NB4 (cell line): Measurements from ENCODE around the gene ZNF276.

ENCODE experiments used
- POLR2A ChIP-seq: IDR thresholded peaks from 2 replicates; pipeline ENCODE4 v1.6.1; 2011; ENCODE audit warnings: mild to moderate bottlenecking; ENCODE audit not compliant: insufficient read length; ENCODE audit errors: extremely low read depth
- TF ChIP-seq, protein P1 (sequence below): IDR thresholded peaks from one replicate; pipeline ENCODE4 v1.5.1; 2012; ENCODE audit warnings: low read depth, low read length
- TF ChIP-seq, protein P2 (sequence below): IDR thresholded peaks from 2 replicates; pipeline ENCODE4 v1.6.1; 2011; ENCODE audit warnings: low read depth, low read length

DNA sequence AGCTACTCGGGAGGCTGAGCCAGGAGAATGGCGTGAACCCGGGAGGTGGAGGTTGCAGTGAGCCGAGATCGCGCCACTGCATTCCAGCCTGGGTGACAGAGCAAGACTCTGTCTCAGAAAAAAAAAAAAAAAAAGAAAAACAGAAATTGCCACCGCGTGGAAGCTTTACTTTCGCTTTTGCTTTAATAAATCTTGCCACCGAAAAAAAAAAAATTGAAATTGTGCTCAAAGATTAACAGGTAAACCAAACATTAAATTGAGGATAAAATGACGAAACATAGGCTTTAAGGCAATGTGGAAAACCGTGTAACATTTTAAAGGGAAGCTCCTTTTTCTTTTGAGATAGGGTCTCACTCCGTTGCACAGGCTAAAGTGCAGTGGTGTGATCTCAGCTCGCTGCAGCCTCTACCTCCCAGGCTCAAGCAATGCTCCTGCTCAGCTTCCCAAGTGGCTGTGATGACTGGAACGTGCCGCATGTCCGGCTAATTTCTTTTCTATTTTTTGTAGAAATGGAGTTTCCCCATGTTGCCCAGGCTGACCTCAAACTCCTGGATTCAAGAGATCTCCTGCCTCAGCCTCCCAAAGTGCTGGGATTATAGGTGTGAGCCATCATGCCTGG, 40.1 kb downstream of the ZNF276 start:
- TF ChIP-seq, protein P1, sequence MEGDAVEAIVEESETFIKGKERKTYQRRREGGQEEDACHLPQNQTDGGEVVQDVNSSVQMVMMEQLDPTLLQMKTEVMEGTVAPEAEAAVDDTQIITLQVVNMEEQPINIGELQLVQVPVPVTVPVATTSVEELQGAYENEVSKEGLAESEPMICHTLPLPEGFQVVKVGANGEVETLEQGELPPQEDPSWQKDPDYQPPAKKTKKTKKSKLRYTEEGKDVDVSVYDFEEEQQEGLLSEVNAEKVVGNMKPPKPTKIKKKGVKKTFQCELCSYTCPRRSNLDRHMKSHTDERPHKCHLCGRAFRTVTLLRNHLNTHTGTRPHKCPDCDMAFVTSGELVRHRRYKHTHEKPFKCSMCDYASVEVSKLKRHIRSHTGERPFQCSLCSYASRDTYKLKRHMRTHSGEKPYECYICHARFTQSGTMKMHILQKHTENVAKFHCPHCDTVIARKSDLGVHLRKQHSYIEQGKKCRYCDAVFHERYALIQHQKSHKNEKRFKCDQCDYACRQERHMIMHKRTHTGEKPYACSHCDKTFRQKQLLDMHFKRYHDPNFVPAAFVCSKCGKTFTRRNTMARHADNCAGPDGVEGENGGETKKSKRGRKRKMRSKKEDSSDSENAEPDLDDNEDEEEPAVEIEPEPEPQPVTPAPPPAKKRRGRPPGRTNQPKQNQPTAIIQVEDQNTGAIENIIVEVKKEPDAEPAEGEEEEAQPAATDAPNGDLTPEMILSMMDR = no peak
- TF ChIP-seq, protein P2, sequence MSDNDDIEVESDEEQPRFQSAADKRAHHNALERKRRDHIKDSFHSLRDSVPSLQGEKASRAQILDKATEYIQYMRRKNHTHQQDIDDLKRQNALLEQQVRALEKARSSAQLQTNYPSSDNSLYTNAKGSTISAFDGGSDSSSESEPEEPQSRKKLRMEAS = no peak
- TF ChIP-seq POLR2A = no peak
